Chondrocyte (in vitro differentiated cells): ENCODE results near the gene WBP1L. TPM values are rescaled to one million over a fixed set of nuclear protein-coding genes. Genes with fewer than 3 reads are reported as not detected.
"Not testable (repeated sequence)": the region's sequence is repeated elsewhere in the genome, so short reads cannot be mapped to it uniquely, and the experiment has no call there.

Source experiments
- DNase-seq: peaks from one replicate; pipeline ENCODE4 v3.0.0; 2021; ENCODE audit warnings: mixed read lengths, low spot score
- H3K27ac Mint-ChIP-seq: one replicate; pipeline ENCODE4 v1.8.0; 2021; ENCODE audit warnings: mild to moderate bottlenecking, moderate library complexity, mixed read lengths; ENCODE audit not compliant: unreplicated experiment
- H3K27me3 Mint-ChIP-seq: 2 replicates; pipeline ENCODE4 v1.8.0; 2021; ENCODE audit warnings: low read depth, mixed read lengths
- H3K36me3 Mint-ChIP-seq: 2 replicates; pipeline ENCODE4 v1.8.0; 2021; ENCODE audit warnings: low read depth, mixed read lengths
- H3K4me1 Mint-ChIP-seq: 2 replicates; pipeline ENCODE4 v1.8.0; 2021; ENCODE audit warnings: low read depth, mild to moderate bottlenecking, mixed read lengths
- H3K4me3 Mint-ChIP-seq: one replicate; pipeline ENCODE4 v1.8.0; 2021; ENCODE audit warnings: mild to moderate bottlenecking, moderate library complexity, mixed read lengths; ENCODE audit not compliant: unreplicated experiment
- H3K9me3 Mint-ChIP-seq: 2 replicates; pipeline ENCODE4 v1.8.0; 2021; ENCODE audit warnings: low read depth, mixed read lengths
- total RNA-seq: library from RNA; stranded (reverse); gene quantifications from 3 replicates; pipeline ENCODE4 v1.2.1, GENCODE V29; 2021
- TF ChIP-seq, protein P1 (sequence below): fragments of 200-600 bp; sonication (generic); IDR thresholded peaks from 2 replicates; pipeline ENCODE4 v1.5.0; 2021; ENCODE audit warnings: antibody characterized with exemption, mild to moderate bottlenecking, moderate library complexity

The WBP1L gene
- total RNA-seq, 1 donor from 2014 or later = 95.3 TPM

DNA sequence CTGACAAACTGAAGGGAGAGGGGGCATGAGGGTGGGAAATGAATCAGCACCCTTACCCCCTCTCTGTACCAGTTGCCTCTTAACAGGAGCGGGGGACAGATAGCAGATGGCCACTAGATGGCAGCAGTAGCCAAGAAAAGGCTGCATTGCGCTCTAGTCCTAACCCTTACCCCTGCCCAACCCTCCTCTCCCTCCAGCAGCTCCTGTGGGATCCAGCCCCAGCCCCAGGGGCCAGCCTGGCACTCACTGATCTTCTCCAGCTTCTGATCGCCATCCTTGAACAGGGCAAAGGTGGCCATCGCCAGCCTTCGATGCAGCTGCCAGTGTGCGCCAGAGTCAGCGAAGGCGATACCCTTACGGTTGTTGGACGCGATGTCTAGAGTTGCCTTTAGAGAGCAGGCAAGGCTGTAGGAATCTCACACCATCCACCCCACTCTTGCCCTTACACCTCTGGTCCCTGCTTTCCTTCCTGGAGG, 91.3 kb downstream of the WBP1L start:
- peaks cover 4% of the 10 kb centered on the region for H3K27me3 Mint-ChIP-seq
- no peak overlapping the region for H3K4me3 Mint-ChIP-seq
- no peak overlapping the region for H3K27ac Mint-ChIP-seq
- peaks cover 8% of the 10 kb centered on the region for H3K36me3 Mint-ChIP-seq
- TF ChIP-seq, protein P1, sequence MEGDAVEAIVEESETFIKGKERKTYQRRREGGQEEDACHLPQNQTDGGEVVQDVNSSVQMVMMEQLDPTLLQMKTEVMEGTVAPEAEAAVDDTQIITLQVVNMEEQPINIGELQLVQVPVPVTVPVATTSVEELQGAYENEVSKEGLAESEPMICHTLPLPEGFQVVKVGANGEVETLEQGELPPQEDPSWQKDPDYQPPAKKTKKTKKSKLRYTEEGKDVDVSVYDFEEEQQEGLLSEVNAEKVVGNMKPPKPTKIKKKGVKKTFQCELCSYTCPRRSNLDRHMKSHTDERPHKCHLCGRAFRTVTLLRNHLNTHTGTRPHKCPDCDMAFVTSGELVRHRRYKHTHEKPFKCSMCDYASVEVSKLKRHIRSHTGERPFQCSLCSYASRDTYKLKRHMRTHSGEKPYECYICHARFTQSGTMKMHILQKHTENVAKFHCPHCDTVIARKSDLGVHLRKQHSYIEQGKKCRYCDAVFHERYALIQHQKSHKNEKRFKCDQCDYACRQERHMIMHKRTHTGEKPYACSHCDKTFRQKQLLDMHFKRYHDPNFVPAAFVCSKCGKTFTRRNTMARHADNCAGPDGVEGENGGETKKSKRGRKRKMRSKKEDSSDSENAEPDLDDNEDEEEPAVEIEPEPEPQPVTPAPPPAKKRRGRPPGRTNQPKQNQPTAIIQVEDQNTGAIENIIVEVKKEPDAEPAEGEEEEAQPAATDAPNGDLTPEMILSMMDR = peak; percentile 95
- H3K4me1 Mint-ChIP-seq = peaks cover 15% of the 10 kb centered on the region
- no peak for DNase-seq
- H3K9me3 Mint-ChIP-seq = peaks cover 13% of the 10 kb centered on the region

DNA sequence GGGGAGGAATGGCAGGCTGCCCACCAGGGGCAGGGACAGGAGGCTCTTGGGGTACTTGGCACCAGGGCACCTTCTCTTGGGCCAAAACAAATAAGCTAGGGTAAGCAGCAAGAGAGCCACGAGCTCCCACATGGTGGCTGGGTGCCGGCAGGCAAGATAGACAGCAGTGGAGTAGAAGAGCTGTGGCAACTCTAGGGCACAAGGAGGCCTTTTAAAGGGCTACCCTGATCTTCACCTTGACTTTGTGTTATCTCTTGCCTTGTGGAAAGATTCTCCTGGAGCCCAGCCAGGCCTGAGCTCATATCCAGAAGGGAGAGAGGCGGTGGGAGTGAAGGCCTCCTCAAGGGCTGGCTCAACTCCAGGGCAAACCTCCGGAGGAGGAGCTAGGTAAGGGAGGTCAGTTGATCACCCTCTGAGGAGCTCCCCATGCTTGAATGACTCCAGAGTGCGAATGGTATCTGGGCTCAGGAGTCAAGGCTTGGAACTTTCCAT, 93.5 kb downstream of the WBP1L start, which contains the start of gene CYP17A1:
Gene CYP17A1 (minus strand): TSS at position 184 of the 492 bp plus-strand sequence. CDS start 52 bp downstream, at position 132.
- H3K27ac Mint-ChIP-seq = no peak within 1 kb of the TSS
- TF ChIP-seq, protein P1 = no peak
- H3K9me3 Mint-ChIP-seq = peaks cover 13% of the 10 kb centered on the region
- H3K27me3 Mint-ChIP-seq = peaks cover 14% of the 10 kb centered on the region
- no peak within 1 kb of the TSS for H3K4me3 Mint-ChIP-seq
- DNase-seq = no peak
- H3K36me3 Mint-ChIP-seq = peaks cover 8% of the 10 kb centered on the region
- peaks cover 11% of the 10 kb centered on the region for H3K4me1 Mint-ChIP-seq

DNA sequence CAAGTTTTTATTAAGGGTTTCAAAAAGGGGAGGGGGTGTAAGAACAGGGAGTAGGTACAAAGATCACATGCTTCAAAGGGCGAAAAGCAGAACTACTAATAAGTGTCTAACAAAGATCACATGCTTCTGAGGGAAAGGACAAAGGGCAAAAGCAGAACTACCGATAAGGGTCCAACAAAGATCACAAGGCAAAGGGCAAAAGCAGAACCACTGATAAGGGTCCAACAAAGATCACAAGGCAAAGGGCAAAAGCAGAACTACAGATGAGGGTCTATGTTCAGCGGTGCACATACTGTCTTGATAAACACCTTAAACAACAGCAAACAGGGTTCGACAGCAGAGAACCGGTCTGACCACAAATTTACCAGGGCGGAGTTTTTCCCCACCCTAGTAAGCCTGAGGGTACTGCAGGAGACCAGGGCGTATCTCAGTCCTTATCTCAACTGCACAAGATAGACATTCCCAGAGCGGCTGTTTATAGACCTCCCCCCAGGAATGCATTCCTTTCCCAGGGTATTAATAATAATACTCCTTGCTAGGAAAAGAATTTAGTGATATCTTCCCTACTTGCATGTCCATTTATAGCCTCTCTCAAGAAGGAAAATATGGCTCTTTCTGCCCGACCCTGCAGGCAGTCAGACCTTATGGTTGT, 94.7 kb downstream of the WBP1L start:
- peaks cover 15% of the 10 kb centered on the region for H3K9me3 Mint-ChIP-seq
- peaks cover 12% of the 10 kb centered on the region for H3K36me3 Mint-ChIP-seq
- not testable (repeated sequence) for H3K27ac Mint-ChIP-seq, H3K4me3 Mint-ChIP-seq, DNase-seq
- H3K27me3 Mint-ChIP-seq = peaks cover 21% of the 10 kb centered on the region
- H3K4me1 Mint-ChIP-seq = peaks cover 11% of the 10 kb centered on the region

DNA sequence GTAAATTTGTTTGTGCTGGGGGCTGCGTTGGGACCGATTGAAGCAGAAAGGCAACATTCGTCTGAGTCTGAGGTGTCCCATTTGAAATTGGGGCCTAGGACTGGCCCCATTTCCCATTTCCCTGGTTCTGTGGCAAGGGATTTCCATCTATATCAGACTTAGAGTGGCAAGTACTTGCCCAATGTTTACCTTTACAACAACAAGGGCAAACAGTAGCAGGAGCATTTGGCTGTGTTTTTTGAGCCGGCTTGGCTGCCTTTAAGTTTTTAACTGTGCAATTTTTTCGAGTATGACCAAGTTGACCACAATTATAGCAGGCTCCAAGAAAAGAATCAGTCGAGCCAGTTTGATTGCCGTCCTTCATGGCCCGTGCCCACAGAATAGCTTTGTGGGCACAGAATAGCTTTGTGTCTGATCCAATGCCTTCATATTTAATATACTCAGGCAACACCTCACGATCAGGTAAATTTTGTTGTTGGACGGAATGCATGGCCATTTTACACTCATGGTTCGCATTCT, 98.1 kb downstream of the WBP1L start:
- Mint-ChIP-seq H3K4me1 (peaks cover 6% of the 10 kb centered on the region), H3K9me3 (peaks cover 26% of the 10 kb centered on the region), H3K4me3 (no peak overlapping the region), H3K27me3 (peaks cover 21% of the 10 kb centered on the region), H3K27ac (no peak overlapping the region), H3K36me3 (peaks cover 16% of the 10 kb centered on the region)
- TF ChIP-seq, protein P1 = no peak
- no peak for DNase-seq

DNA sequence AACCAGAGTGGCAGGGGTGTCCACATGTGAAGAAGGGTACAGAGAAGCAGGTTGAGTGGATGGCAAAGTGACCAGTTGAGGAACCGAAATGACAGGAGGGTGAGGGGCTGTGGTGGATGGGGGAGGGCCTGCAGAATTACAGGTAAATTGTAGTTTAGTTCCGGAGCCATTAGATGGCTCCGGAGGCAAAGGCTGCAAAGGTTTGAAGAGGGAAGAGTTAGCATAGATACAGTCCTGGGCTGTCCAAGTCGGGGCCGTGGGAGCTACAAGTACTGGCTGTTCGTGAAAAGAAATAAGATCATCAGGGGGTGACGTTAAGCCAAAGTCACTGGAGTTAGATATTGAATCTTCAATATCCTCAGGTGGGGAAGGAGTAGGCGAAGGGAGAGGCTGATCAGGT, 99.4 kb downstream of the WBP1L start:
- not testable (repeated sequence) for H3K4me3 Mint-ChIP-seq, H3K27ac Mint-ChIP-seq, H3K4me1 Mint-ChIP-seq, DNase-seq
- peaks cover 13% of the 10 kb centered on the region for H3K36me3 Mint-ChIP-seq
- H3K9me3 Mint-ChIP-seq = peaks cover 19% of the 10 kb centered on the region
- TF ChIP-seq, protein P1 = peak; percentile 14
- H3K27me3 Mint-ChIP-seq = peaks cover 21% of the 10 kb centered on the region

DNA sequence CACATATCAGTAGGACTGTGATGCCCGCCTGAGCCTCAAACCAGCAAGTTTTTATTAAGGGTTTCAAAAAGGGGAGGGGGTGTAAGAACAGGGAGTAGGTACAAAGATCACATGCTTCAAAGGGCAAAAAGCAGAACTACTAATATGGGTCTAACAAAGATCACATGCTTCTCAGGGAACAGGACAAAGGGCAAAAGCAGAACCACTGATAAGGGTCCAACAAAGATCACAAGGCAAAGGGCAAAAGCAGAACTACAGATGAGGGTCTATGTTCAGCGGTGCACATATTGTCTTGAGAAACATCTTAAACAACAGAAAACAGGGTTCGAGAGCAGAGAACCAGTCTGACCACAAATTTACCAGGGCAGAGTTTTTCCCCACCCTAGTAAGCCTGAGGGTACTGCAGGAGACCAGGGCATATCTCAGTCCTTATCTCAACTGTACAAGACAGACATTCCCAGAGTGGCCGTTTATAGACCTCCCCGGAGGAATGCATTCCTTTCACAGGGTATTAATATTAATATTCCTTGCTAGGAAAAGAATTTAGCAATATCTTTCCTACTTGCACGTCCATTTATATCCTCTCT, 100.5 kb downstream of the WBP1L start:
- peaks cover 13% of the 10 kb centered on the region for H3K9me3 Mint-ChIP-seq
- H3K27ac Mint-ChIP-seq = not testable (repeated sequence)

More for the DNA sequence above, 100.5 kb downstream of the WBP1L start:
- DNase-seq, H3K4me1 Mint-ChIP-seq, H3K4me3 Mint-ChIP-seq, H3K36me3 Mint-ChIP-seq: not testable (repeated sequence)
- H3K27me3 Mint-ChIP-seq = peaks cover 21% of the 10 kb centered on the region
